Esophagus muscularis mucosa (tissue), 4 donors: Measurements from ENCODE around the gene NRBF2. TPM values are rescaled to one million over a fixed set of nuclear protein-coding genes. Genes with fewer than 3 reads are reported as not detected.
"Not testable (repeated sequence)": the region's sequence is repeated elsewhere in the genome, so short reads cannot be mapped to it uniquely, and the experiment has no call there.

Experiments
- DNase-seq: peaks from one replicate; pipeline ENCODE4 v3.0.0-alpha.2; 2017; ENCODE audit errors: extremely low spot score
- H3K27ac ChIP-seq, 4 donors: fragments of 200-600 bp; sonication (generic); replicated peaks in 1 of 4; 1 replicate in 3 of 4; 2 replicates in 1 of 4; pipeline ENCODE4 v1.5.1; 2016 to 2019; ENCODE audit warnings: mild to moderate bottlenecking in 1 of 4
- H3K27me3 ChIP-seq, 4 donors: fragments of 200-600 bp; sonication (generic); one replicate each; pipeline versions ENCODE4 v1.5.1 to v1.6.0; 2016 to 2019
- H3K36me3 ChIP-seq, 4 donors: fragments of 200-600 bp; sonication (generic); one replicate each; pipeline ENCODE4 v1.5.1; 2016 to 2019
- H3K4me1 ChIP-seq, 4 donors: fragments of 200-600 bp; sonication (generic); one replicate each; pipeline ENCODE4 v1.5.1; 2016 to 2019
- H3K4me3 ChIP-seq, 4 donors: fragments of 200-600 bp; sonication (generic); 1 replicate in 2 of 4; 2 replicates in 2 of 4; pipeline ENCODE4 v1.5.1; 2016 to 2019; ENCODE audit warnings: mild to moderate bottlenecking in 4 of 4, moderate library complexity in 1 of 4
- H3K9me3 ChIP-seq, 4 donors: fragments of 200-600 bp; sonication (generic); 1 replicate in 3 of 4; 2 replicates in 1 of 4; pipeline ENCODE4 v1.5.1; 2016 to 2019
- CTCF ChIP-seq, 3 experiments: fragments of 200-600 bp in 2 of 3; fragments of 450-650 bp in 1 of 3; sonication (generic) in 2 of 3; IDR thresholded peaks; one replicate each; pipeline ENCODE4 v1.5.1; 2017 to 2019; ENCODE audit warnings: antibody characterized with exemption in 3 of 3, mild to moderate bottlenecking in 2 of 3, moderate library complexity in 1 of 3
- EP300 ChIP-seq: sonication (generic); formaldehyde crosslinking; IDR thresholded peaks from one replicate; pipeline ENCODE4 v1.6.1; 2017; ENCODE audit warnings: antibody characterized with exemption
- POLR2A ChIP-seq: fragments of 450-650 bp; IDR thresholded peaks from one replicate; pipeline ENCODE4 v1.6.1; 2017; ENCODE audit warnings: antibody characterized with exemption, moderate library complexity, mild to moderate bottlenecking, low read depth
- POLR2AphosphoS5 ChIP-seq, 2 donors: sonication (generic); formaldehyde crosslinking; IDR thresholded peaks; one replicate each; pipeline ENCODE4 v1.6.1; 2017; ENCODE audit warnings: antibody characterized with exemption in 2 of 2
- WGBS: methylation state at CpG from one replicate; pipeline ENCODE4 v1.1.5; 2018; 5-methylcytosine and 5-hydroxymethylcytosine counted together
- intact Hi-C: fragments of 100-400 bp; cut with DNase I; formaldehyde crosslinking; loops from one replicate; pipeline ENCODE4 v1.15.1; 2023
- total RNA-seq, 4 donors: library from RNA; depleted of rRNA; stranded (reverse); fragments of >200 nt; gene quantifications; one replicate each; pipeline versions ENCODE4 v1.1.0 to v1.2.1, GENCODE V29; 2016

Gene NRBF2
- total RNA-seq, 4 donors from 2014 or later, result 9.6 to 16.7 (median 11.7) TPM

DNA sequence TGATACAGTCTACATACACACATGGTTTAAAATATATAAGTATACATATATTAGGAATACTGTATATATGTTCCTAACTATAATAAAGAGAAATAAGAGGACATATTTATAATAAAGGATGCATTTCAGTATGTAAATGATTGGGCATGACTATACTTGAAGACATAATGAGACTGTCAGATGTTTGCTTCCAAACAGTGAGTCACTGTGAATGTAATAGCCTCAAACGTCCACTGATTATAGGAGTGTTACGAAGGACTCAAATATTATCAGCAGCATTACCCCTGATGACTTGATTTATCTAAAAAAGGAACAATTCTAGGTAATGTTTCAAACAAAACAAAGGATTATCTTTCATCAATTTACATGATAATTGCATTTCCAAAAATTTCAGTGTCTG, 39.9 kb upstream of the NRBF2 start:
- Histone ChIP-seq H3K9me3 (no peaks in the 10 kb centered on the region), H3K4me3 (no peak overlapping the region), H3K4me1 (no peaks in the 10 kb centered on the region), H3K27me3 (peaks cover 0 to under 1% (median 0%) of the 10 kb centered on the region in 4 donors), H3K27ac (no peak overlapping the region), H3K36me3 (no peaks in the 10 kb centered on the region)
- no peak for DNase-seq
- WGBS, result 72% methylated on average over 2 of the region's 2 CpGs
- TF ChIP-seq CTCF (IDR thresholded peaks at IDR 0.05) (no peak), POLR2A (no peak), POLR2AphosphoS5 (IDR thresholded peaks at IDR 0.05) (no peak), EP300 (no peak)
- intact Hi-C loops, result no loop called here

DNA sequence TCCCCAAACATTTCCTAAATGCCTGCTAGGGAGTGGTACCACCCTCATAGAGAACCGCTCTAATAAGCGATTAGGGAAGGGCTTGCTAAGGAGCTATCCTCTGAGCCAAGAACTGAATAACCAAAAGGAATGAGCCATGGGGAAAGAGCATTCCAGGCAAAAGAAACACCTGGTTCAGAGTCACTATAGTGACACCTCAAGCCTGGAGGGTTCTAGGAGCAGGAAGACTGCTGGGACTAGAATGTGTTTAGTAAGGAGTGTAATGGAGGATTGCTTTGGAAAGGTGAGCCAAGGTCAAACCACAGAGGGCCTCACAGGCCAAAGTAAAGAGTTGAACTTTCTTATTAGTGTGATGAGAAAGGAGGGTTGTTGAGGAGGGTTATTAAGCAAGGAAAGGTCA, 38.7 kb upstream of the NRBF2 start:
- TF ChIP-seq EP300, result no peak
- no peak for TF ChIP-seq CTCF (IDR thresholded peaks at IDR 0.05)
- no peak for TF ChIP-seq POLR2AphosphoS5 (IDR thresholded peaks at IDR 0.05)
- no peak for TF ChIP-seq POLR2A
- H3K27me3 ChIP-seq, result no peaks in the 10 kb centered on the region
- H3K9me3 ChIP-seq, result no peaks in the 10 kb centered on the region
- no peak overlapping the region for H3K4me3 ChIP-seq
- intact Hi-C loops, result no loop called here
- H3K36me3 ChIP-seq, result no peaks in the 10 kb centered on the region
- no peak overlapping the region for H3K27ac ChIP-seq
- DNase-seq, result no peak
- no peaks in the 10 kb centered on the region for H3K4me1 ChIP-seq
- 95% methylated on average over 2 of the region's 2 CpGs for WGBS

GRCh38 chr10:63094881-63095280, 38.2 kb upstream of the NRBF2 start:
- no peaks in the 10 kb centered on the region for H3K36me3 ChIP-seq
- no peaks in the 10 kb centered on the region for H3K9me3 ChIP-seq
- intact Hi-C loops, result no loop called here
- H3K27me3 ChIP-seq, result no peaks in the 10 kb centered on the region
- 45% methylated on average over 1 of the region's 1 CpG for WGBS
- TF ChIP-seq POLR2A (no peak), EP300 (no peak), POLR2AphosphoS5 (IDR thresholded peaks at IDR 0.05) (no peak), CTCF (IDR thresholded peaks at IDR 0.05) (no peak)
- no peaks in the 10 kb centered on the region for H3K4me1 ChIP-seq
- DNase-seq, result no peak
- no peak overlapping the region for H3K27ac ChIP-seq
- no peak overlapping the region for H3K4me3 ChIP-seq

- Histone ChIP-seq H3K27ac (no peak overlapping the region), H3K9me3 (no peaks in the 10 kb centered on the region), H3K27me3 (no peaks in the 10 kb centered on the region), H3K36me3 (no peaks in the 10 kb centered on the region), H3K4me1 (no peaks in the 10 kb centered on the region), H3K4me3 (no peak overlapping the region)
- no peak for DNase-seq
- TF ChIP-seq POLR2A, result no peak
- TF ChIP-seq CTCF (IDR thresholded peaks at IDR 0.05), result no peak
- TF ChIP-seq EP300, result no peak
- no peak for TF ChIP-seq POLR2AphosphoS5 (IDR thresholded peaks at IDR 0.05)
- intact Hi-C loops, result no loop called here
These were observed 33.4 kb upstream of the NRBF2 start for GRCh38 chr10:63099734-63100133.

GRCh38 chr10:63101091-63101490, 32.0 kb upstream of the NRBF2 start:
- H3K36me3 ChIP-seq, H3K27me3 ChIP-seq, H3K4me1 ChIP-seq, H3K4me3 ChIP-seq, intact Hi-C loops, H3K9me3 ChIP-seq, DNase-seq, H3K27ac ChIP-seq: not testable (repeated sequence)
- WGBS, result 85% methylated on average over 10 of the region's 10 CpGs

DNA sequence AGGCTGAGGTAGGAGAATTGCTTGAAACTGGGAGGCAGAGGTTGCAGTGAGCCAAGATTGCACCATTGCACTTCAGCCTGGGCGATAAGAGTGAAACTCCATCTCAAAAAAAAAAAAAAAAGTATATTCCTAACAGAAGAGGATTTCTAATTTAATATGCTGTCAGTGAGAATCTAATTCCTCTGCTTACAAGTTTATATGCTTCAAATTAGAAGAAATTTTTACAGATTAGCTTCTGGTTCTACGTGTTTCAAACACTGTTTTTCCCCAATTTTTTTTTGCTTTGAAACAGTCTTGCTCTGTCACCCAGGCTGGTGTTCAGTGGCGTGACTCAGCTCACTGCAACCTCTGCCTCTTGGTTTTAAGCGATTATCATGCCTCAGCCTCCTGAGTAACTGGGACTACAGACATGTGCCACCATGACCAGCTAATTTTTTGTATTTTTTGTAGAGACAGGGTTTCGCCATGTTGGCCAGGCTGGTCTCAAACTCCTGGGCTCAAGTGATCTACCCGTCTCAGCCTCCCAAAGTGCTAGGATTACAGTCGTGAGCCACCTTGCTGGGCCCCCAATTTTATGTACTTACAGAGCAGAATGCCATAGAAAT, 30.7 kb upstream of the NRBF2 start:
- H3K4me3 ChIP-seq, H3K27ac ChIP-seq, intact Hi-C loops, H3K27me3 ChIP-seq, H3K36me3 ChIP-seq, H3K9me3 ChIP-seq, DNase-seq, H3K4me1 ChIP-seq: not testable (repeated sequence)
- WGBS, result 86% methylated on average over 7 of the region's 7 CpGs

- intact Hi-C loops, H3K4me3 ChIP-seq, H3K4me1 ChIP-seq, DNase-seq, H3K36me3 ChIP-seq, H3K27me3 ChIP-seq, H3K9me3 ChIP-seq, H3K27ac ChIP-seq: not testable (repeated sequence)
- 85% methylated on average over 4 of the region's 4 CpGs for WGBS
These were observed 29.9 kb upstream of the NRBF2 start for GRCh38 chr10:63103178-63103577.
